ENCODE results near the gene SDCBP2.

SDCBP2 gene

GRCh38 chr20:1370548-1371110 is 41.7 kb upstream of the SDCBP2 start:
- DNase-seq (ENCODE audit: low read depth), result no peak
- no peak overlapping the region for H3K4me3 ChIP-seq (ENCODE audit: low read length)
- TF ChIP-seq, protein P1, sequence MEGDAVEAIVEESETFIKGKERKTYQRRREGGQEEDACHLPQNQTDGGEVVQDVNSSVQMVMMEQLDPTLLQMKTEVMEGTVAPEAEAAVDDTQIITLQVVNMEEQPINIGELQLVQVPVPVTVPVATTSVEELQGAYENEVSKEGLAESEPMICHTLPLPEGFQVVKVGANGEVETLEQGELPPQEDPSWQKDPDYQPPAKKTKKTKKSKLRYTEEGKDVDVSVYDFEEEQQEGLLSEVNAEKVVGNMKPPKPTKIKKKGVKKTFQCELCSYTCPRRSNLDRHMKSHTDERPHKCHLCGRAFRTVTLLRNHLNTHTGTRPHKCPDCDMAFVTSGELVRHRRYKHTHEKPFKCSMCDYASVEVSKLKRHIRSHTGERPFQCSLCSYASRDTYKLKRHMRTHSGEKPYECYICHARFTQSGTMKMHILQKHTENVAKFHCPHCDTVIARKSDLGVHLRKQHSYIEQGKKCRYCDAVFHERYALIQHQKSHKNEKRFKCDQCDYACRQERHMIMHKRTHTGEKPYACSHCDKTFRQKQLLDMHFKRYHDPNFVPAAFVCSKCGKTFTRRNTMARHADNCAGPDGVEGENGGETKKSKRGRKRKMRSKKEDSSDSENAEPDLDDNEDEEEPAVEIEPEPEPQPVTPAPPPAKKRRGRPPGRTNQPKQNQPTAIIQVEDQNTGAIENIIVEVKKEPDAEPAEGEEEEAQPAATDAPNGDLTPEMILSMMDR (IDR thresholded peaks at IDR 0.05; ENCODE audit: insufficient read depth, low read depth, low read length, missing control alignments), result no peak

GRCh38 chr20:1369970-1370369 is 41.0 kb upstream of the SDCBP2 start:
- DNase-seq (ENCODE audit: low read depth), result no peak
- TF ChIP-seq, protein P1 (IDR thresholded peaks at IDR 0.05; ENCODE audit: insufficient read depth, low read depth, low read length, missing control alignments), result no peak
- no peak overlapping the region for H3K4me3 ChIP-seq (ENCODE audit: low read length)

GRCh38 chr20:1368448-1369199 is 39.7 kb upstream of the SDCBP2 start:
- no peak for DNase-seq (ENCODE audit: low read depth)
- no peak overlapping the region for H3K4me3 ChIP-seq (ENCODE audit: low read length)
- TF ChIP-seq, protein P1 (IDR thresholded peaks at IDR 0.05; ENCODE audit: insufficient read depth, low read depth, low read length, missing control alignments), result no peak

- TF ChIP-seq, protein P1 (IDR thresholded peaks at IDR 0.05; ENCODE audit: insufficient read depth, low read depth, low read length, missing control alignments), result no peak
- no peak overlapping the region for H3K4me3 ChIP-seq (ENCODE audit: low read length)
- no peak for DNase-seq (ENCODE audit: low read depth)
Measured at GRCh38 chr20:1367479-1367878, 38.5 kb upstream of the SDCBP2 start.

DNA sequence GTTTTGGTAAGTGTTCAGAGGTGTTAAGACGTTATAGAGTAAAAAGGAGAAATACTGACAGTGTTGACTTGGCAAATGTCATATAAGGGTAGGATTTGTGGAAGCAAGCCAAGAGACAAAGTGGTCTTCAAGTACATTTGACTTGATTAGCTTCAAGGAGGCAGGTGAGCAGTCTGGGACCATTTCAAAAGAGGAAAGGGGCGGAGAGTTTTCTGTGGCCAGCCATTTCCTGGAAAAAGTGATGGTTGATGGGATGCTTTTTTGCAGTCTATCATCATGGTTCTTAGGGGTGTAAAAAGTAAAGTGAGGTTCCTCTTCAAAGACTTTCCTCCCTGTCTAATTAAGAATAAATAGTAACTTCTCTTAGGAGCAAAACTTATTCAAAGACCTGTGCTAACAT is 35.2 kb upstream of the SDCBP2 start:
- H3K4me3 ChIP-seq (ENCODE audit: low read length), result no peak overlapping the region
- DNase-seq (ENCODE audit: low read depth), result no peak
- TF ChIP-seq, protein P1 (IDR thresholded peaks at IDR 0.05; ENCODE audit: insufficient read depth, low read depth, low read length, missing control alignments), result no peak

DNA sequence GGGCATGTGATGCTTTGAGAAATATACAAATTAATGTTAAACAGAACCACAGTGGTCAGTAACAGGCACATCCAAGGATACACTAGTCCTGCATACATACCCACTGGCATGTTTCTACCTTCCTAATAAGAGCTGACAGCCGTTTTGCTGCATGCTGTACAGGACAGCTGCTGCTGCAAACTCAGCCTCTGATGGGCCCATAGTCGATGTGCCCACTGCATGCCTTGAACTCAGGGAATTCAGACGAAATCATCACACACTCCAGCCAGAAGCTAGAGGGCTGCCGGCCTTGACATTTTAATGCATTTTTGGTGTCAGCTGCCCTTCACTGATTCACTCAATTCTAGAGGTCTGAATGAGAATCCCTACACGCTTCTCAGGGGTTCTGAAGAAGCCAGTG is 34.6 kb upstream of the SDCBP2 start:
- H3K4me3 ChIP-seq (ENCODE audit: low read length), result no peak overlapping the region
- DNase-seq (ENCODE audit: low read depth), result no peak

More for the DNA sequence above, 34.6 kb upstream of the SDCBP2 start:
- TF ChIP-seq, protein P1 (IDR thresholded peaks at IDR 0.05; ENCODE audit: insufficient read depth, low read depth, low read length, missing control alignments), result no peak
